ENCODE data around the gene GPR39.

GPR39 gene

GRCh38 chr2:132567682-132568081 lies 151.1 kb downstream of the GPR39 start:
- DNase-seq (ENCODE audit: low read depth), result no peak

DNA sequence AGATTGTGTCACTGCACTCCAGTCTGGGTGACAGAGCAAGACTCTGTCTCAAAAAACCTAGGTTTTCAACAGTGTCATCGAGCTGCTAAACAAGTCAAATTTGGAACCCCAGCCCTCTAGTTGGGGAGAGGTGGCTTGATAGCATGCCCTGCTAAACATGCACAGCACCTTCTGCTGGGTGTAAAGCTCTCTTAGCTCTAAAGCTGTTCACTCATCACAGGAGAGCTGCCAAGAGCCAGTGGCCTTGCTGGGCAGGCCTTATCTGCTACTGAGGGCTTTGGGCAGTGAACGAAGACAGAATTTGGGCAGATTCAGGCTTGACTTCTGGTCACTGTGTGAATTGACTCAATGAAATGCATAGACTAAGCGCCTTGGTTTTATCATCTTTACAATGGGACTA lies 152.1 kb downstream of the GPR39 start:
- no peak for DNase-seq (ENCODE audit: low read depth)

DNA sequence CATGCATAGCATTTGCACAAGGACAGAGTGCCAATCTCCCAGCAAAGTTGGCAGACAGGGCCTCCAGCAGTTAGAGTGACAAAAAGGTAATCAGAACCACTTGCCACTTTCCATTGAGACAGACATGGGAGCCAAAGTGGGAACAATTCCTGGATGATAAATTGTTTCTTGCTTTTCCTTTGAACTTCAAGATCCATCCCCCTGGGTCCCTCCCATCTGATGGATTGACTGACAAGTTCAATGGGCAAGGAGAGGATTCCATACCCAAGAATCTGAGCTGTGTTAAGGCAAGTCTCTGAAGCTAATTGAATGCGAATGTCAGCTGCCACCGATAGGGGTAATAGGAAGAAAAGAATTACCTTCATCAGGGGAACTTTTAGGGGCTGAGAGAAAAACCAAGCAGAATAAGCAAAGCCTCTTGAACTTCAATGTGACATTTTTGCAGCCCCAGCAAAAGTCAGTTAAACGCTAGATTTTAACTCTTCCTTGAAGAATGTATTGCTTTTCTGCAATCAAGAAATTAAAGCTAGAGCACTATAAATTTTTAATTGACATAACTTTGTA lies 156.9 kb downstream of the GPR39 start:
- no peak for DNase-seq (ENCODE audit: low read depth)

- no peak for DNase-seq (ENCODE audit: low read depth)
Measured at GRCh38 chr2:132577686-132578085, 161.1 kb downstream of the GPR39 start.

DNA sequence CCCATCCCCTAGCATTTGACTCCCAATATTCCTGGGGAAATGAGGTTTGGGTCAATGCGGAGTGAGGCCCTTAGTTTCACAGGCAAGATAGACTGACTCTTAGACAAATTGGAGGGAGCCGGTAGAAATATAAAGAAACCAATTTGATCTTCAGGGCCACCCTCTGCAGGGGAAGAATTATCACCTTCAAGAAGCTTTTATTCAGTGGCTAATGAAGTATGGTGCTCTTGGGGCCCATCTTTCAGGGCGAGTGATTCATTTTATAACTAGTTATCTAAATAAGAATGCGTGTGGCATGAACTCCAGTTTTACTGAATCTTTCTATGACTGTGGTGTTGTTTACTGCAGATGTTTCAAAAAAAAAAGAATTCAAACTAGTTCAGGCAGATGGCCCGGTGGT lies 165.0 kb downstream of the GPR39 start:
- no peak for DNase-seq (ENCODE audit: low read depth)

GRCh38 chr2:132581991-132582738 lies 165.6 kb downstream of the GPR39 start:
- DNase-seq (ENCODE audit: low read depth), result no peak

GRCh38 chr2:132583666-132584360 lies 167.2 kb downstream of the GPR39 start:
- no peak for DNase-seq (ENCODE audit: low read depth)

DNA sequence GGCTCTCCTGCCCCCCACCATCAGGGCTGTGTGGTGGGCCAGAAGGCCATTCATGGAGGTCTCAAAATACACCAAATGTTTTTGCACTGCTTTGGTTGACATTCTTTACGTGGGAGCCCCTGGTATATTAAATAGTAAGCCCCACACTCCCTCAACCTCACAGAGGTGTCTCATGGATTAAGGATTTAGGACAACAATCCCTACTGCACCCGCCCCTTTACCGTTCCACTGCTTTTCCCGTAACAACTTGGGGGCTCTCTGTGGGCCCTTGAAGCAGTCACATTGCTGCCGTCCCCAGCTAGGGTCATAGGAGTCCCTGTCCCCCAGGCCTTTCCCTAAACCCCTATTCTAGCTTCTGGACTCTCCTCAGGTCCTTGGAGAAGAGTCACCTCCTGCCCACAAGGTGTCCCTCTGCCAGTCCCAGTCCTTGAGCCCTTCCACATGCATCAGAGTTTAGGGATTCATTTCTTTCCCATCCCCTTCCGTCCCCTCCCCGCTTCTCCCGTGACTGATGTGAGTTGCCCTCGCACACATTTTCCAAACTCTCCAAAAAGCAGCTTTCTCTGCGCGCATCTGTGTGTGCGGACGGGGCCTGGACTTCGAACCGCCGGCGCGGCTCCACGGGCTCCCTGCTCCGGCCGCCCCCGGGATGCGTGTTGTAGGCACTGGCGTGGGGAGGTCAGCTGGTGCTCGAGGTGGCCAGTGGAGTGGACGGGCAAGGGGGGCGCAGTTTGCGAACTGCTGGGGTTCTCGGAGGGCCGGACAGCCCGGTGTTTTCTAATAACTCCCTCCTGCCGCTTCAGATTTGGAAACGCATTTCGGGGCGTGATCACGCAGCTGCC lies 168.6 kb downstream of the GPR39 start:
- no peak for DNase-seq (ENCODE audit: low read depth)

DNA sequence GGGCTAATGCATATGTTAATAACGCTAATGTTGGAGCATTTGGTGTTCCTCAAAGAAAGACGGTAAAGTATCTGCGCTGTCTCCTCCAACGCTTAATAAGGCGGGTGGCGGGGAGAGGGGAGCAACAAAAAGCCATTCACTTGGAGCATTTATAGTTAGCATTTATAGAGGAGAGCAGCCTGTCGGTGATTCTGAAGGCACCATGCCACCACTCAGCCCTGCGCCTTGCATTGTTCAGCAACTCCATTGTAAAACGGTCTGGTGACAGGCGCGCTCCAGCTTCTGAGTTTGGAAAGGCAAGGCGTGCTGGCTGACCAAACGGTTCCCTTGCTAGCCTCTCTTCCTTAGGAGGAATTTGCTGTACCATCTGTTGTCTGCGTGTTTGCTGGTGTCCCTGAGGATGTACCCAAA lies 169.5 kb downstream of the GPR39 start:
- no peak for DNase-seq (ENCODE audit: low read depth)

- DNase-seq (ENCODE audit: low read depth), result no peak
Measured at GRCh38 chr2:132586835-132587234, 170.2 kb downstream of the GPR39 start.

GRCh38 chr2:132588576-132588975 lies 172.0 kb downstream of the GPR39 start:
- no peak for DNase-seq (ENCODE audit: low read depth)

DNA sequence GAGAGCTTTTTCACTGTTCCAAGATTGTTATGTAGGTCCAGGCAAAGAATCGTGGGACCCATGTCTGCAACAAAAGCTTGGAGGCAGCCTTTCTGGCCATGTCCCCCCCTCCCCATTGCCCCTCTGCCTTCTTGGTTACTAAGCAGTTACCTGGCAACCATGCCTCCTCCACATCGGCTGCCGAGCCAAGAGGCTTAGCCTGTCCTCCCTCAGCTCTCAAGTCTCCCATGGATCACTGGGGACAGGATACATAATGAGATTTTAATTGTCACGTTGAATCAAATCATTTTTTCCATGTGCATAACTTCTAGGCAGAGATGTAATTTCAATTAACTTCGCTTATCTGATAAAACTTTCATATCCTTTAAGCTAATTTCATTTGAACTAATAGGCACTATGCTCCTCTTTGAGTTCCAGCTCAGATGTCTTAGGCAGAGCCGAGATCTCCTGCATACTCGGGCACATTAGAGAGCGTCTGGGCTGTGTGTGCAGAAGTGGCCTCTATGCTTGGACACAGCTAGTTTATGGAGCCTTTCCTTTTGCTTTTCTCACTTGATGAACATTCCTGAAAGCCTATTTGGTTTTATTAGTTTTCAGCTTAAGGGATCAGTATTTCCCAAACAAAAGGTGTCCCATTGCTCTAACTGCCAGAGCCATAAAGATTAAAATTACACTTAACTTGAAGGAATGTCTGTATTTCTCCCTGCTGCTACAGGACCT lies 172.7 kb downstream of the GPR39 start:
- no peak for DNase-seq (ENCODE audit: low read depth)

- no peak for DNase-seq (ENCODE audit: low read depth)
Measured at GRCh38 chr2:132589966-132590365, 173.4 kb downstream of the GPR39 start.

DNA sequence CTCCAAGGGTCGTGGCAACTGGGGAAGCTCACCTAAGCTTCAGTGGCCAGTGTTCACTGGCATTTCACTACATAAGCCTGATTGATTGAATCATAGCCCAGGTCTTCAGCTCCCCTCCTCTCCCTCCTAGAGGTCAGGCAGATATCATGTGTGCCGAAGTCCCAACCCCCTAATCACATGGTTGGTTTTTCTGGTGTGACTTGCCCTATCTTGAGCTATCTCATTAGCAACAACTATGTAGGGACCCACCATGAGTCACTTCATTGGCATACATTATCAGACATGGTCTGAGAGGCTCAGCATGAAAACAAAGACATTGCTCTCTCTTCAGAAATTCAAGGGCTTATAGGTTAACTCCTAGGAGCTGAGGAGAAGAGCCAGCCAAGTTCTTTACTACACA lies 176.6 kb downstream of the GPR39 start:
- DNase-seq (ENCODE audit: low read depth), result no peak

DNA sequence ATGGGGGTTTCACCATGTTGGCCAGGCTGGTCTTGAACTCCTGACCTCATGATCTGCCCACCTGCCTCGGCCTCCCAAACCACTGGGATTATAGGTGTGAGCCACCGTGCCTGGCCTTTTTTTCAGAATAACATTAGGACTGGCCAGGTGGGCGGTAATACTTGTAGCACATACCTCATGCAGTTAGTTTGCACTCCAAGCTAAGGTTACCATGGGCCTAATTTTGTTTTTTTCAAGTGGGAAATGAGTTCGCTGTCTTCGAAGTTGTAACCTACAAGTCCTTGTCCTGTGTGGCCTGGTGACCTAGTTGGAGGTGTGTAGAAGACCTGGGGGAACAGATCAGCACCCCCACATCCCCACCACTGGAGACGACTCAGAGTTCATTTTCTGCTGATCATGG lies 178.6 kb downstream of the GPR39 start:
- DNase-seq (ENCODE audit: low read depth), result no peak

- DNase-seq (ENCODE audit: low read depth), result no peak
Measured at GRCh38 chr2:132595693-132596092, 179.1 kb downstream of the GPR39 start.

DNA sequence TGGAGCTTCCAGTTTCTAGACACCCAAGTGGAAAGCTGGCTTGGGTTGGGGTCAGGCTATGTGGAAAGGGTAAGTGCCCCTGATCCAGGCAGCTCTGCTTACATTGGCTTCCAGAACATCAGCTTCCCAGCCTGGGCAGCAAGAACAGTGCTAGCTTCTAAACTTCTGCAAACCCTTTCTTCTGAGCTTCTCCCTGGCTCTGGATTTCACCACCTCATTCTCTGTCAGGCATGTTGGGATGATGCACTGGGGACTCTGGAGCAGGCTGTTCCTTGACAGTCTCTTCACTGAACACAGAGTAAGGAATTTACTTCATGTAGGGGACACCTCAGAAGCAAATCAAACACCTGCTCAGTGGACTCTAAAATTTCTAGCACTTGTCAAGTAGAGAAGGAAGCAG lies 180.6 kb downstream of the GPR39 start:
- DNase-seq (ENCODE audit: low read depth), result no peak

- DNase-seq (ENCODE audit: low read depth), result no peak
Measured at GRCh38 chr2:132597831-132598230, 181.2 kb downstream of the GPR39 start.

GRCh38 chr2:132598536-132598935 lies 181.9 kb downstream of the GPR39 start:
- no peak for DNase-seq (ENCODE audit: low read depth)

DNA sequence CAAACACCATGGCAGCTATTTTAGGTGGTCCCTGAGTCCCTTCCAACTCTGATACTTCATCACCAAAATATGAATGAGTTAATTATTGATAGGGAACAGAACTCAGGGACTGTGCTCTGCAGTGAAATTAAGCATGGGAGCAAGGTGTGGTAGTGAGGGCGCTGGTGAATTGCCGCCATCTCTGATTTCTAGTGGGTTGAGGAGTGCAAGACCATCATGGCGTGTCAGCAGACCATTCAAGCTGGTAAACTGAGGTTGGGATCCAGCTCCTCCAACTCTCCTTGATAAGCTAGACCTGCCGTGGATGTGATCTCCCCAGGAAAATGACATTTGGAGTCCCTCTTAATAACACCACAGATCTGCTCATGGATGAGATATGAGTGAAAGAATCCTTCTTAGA lies 183.0 kb downstream of the GPR39 start:
- DNase-seq (ENCODE audit: low read depth), result no peak

- no peak for DNase-seq (ENCODE audit: low read depth)
Measured at GRCh38 chr2:132604561-132604960, 188.0 kb downstream of the GPR39 start.

All from CMK (cell line).